CD4-positive, alpha-beta T cell treated with Interleukin-21 for 1 hour (primary cell): ENCODE results near the gene PYROXD2.
A peak's percentile ranks its signal among the peaks of the same experiment; 100 is the strongest.

Experiments used
- DNase-seq: peaks from one replicate; pipeline ENCODE4 v3.0.0-alpha.2; 2020

The PYROXD2 gene

GRCh38 chr10:98414578-98414931 is 427 bp downstream of the PYROXD2 start:
- DNase-seq, result no peak

GRCh38 chr10:98411768-98412167 is 3.2 kb downstream of the PYROXD2 start:
- no peak for DNase-seq

- no peak for DNase-seq
Observed at GRCh38 chr10:98411166-98411565, 3.8 kb downstream of the PYROXD2 start.

GRCh38 chr10:98410759-98411158 is 4.2 kb downstream of the PYROXD2 start:
- DNase-seq, result no peak

GRCh38 chr10:98410135-98410743 is 4.7 kb downstream of the PYROXD2 start:
- no peak for DNase-seq

GRCh38 chr10:98408799-98409198 is 6.2 kb downstream of the PYROXD2 start:
- no peak for DNase-seq

- no peak for DNase-seq
Observed at GRCh38 chr10:98407744-98408241, 7.2 kb downstream of the PYROXD2 start.

- no peak for DNase-seq
Observed at GRCh38 chr10:98407017-98407743, 7.8 kb downstream of the PYROXD2 start.

- no peak for DNase-seq
Observed at GRCh38 chr10:98405422-98405821, 9.6 kb downstream of the PYROXD2 start.

GRCh38 chr10:98404571-98405359 is 10.2 kb downstream of the PYROXD2 start:
- no peak for DNase-seq

GRCh38 chr10:98403812-98404504 is 11.0 kb downstream of the PYROXD2 start:
- peak; percentile 10 for DNase-seq

- DNase-seq, result no peak
Observed at GRCh38 chr10:98402931-98403718, 11.9 kb downstream of the PYROXD2 start.

GRCh38 chr10:98402478-98402877 is 12.5 kb downstream of the PYROXD2 start:
- DNase-seq, result no peak

GRCh38 chr10:98400482-98400881 is 14.5 kb downstream of the PYROXD2 start:
- DNase-seq, result no peak

- DNase-seq, result no peak
Observed at GRCh38 chr10:98399784-98400183, 15.2 kb downstream of the PYROXD2 start.

- no peak for DNase-seq
Observed at GRCh38 chr10:98397089-98397600, 17.8 kb downstream of the PYROXD2 start.

- no peak for DNase-seq
Observed at GRCh38 chr10:98396096-98397063, 18.6 kb downstream of the PYROXD2 start.

GRCh38 chr10:98394851-98395440 is 20.0 kb downstream of the PYROXD2 start:
- DNase-seq, result no peak

- DNase-seq, result peak; percentile 28
Observed at GRCh38 chr10:98391578-98391991, 23.4 kb downstream of the PYROXD2 start.

GRCh38 chr10:98391065-98391464 is 23.9 kb downstream of the PYROXD2 start:
- peak; percentile 17 for DNase-seq
